GM18526 (cell line): Measurements from ENCODE around the gene WDFY2.

ENCODE experiments used
- POLR2A ChIP-seq: IDR thresholded peaks from 3 replicates; pipeline ENCODE4 v1.6.1; 2011; ENCODE audit not compliant: insufficient read length; ENCODE audit errors: extremely low read depth

Gene WDFY2

DNA sequence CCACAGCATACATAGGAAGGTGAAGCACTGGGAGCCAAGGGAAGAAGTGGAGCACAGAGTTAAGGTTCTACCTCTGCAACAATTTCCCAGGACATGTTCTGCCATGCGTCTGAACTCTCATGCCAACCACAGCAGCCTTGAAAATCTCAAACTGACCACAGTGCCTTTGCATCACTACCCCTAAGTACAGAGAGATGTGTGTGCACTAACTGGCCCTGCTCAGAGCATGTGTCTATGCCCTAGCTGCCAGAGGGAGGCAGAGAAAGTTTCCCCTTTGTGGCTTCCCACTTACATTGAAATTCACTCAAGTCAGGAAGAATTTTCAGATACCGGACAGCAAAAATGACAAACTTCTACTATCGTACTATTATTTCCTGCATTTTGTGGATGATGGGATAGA, 26.8 kb upstream of the WDFY2 start:
- TF ChIP-seq POLR2A: no peak

DNA sequence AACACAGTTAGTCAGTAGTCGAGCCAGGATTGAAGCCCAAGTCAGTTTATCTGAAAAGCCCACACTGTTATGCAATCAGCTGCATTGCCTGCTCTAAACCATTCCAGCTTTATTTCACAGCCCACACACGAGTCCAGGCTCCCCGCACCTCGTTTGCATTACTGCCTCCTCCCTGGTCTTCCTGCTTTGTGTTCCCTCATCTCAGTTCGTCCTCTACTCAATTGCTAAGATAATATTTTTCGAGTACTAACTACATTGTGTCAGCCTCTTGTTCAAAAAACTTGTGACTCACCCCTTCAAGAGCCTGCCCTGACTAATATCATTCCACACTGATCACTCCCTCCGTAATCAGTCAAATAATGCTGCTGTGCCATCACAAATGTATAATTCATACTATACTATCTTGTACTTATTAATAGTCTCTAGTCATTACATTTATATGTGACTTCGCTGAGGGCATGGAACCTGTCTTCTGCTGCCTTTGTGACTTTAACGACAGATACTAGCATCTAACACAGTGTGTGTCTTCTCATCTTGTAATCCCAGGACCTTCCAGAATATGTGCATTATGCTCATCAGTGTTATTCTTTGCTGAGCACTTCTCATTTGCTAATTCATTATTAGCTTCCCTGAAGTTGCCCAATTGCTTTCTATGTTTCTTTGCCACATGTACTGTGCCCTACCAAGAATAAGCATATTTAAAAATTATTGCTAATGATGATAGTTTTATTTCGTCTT, 26.2 kb upstream of the WDFY2 start:
- no peak for TF ChIP-seq POLR2A

DNA sequence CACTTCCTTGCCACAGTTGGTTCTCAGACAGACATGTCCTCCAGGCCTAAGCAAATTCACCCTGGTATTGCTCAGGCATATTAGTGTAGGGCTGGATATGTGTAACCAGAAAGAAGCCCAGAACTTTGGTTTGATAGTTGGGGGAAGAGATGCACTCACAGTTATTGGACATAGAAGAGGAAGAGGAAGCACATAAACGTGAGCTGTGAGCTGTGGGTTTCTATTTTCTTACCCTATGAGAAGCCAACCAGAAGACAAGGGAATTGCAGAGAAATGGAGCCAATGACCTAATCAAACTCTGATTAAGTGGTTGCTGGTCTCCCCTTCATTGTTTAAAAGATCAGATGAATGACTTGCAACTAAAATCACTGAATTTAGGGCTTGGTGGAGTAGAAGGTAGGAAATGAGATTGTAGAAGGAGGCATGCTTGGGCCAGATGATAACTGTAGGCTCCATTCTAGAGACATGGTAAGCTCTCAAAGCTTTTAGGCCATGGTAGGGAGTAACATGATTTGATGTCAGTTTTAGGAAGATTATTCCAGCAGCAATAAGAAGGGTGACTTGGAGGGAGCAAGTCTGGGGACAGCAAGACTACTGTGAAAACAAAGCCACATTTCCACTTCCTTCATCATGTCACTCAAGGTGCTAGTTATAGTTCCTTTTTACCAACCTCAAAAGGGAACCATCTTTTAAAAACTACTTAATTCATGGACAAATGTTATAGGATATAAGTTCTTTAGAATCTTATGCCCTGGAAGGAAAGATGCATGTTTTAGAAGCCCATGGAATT, 24.1 kb upstream of the WDFY2 start:
- TF ChIP-seq POLR2A: no peak

GRCh38 chr13:51562011-51562671, 22.1 kb upstream of the WDFY2 start:
- no peak for TF ChIP-seq POLR2A

- TF ChIP-seq POLR2A: no peak
These were observed 20.0 kb upstream of the WDFY2 start for GRCh38 chr13:51564252-51564651.

DNA sequence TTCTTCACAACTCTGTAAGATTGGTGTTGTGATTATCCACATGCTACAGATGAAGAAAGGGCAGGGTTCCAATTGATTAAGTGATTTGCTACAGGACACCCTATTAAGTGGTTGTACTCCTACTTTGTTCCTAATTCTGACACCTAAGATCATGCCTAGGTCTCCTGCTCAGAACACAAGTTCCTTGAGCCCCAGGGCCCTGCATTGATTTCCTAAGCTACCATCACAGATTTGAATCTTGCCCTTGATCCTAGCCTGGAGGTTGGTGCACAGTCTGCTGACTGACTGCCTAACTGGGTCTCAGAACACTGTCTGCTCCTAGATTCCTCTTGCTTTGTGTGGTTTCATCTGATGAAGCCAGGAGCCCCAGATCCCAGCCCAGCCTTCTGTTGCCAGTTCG, 19.6 kb upstream of the WDFY2 start:
- no peak for TF ChIP-seq POLR2A

- no peak for TF ChIP-seq POLR2A
These were observed 7.5 kb upstream of the WDFY2 start for GRCh38 chr13:51576754-51577153.

GRCh38 chr13:51577690-51578089, 6.6 kb upstream of the WDFY2 start:
- TF ChIP-seq POLR2A: no peak

DNA sequence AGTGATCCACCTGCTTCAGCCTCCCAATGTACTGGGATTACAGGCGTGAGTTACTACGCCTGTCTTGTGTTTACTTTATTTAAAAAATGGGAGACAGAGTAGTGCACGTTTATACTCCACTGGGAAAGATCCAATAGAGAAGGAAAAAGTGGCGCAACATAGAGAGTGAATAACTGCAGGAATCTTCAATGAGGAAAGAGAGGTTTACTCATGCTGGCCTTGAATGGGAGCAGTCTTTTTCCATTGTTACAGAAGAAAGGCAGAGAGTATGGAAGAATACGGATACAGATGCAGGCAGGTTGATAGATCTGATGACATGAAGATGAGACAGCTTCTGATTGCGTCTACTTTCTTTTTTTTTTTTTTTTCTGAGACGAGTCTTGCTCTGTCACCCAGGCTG, 4.6 kb upstream of the WDFY2 start:
- TF ChIP-seq POLR2A: no peak

GRCh38 chr13:51581148-51581820, 3.0 kb upstream of the WDFY2 start:
- no peak for TF ChIP-seq POLR2A

GRCh38 chr13:51583469-51583874, 790 bp upstream of the WDFY2 start:
- no peak for TF ChIP-seq POLR2A

- no peak for TF ChIP-seq POLR2A
These were observed 740 bp downstream of the WDFY2 start for GRCh38 chr13:51584731-51585672.

DNA sequence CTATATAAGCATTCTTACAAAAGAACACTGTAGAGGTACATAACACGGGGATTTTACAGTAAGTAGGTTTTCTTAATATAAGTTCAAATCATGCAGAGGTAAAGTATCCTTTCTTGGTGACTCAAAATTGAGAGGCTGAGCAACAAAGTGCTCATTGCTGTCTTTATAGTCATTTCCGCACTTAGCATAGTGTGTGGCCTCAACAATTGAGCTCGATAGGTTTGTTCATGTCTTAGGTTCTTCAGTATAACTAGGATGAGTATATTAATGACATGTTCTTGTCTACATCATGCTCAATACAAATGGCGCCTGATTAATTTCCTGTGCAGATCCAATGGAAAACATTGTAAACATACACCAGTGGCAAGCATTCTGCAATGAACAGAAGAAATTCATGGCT, 1.4 kb downstream of the WDFY2 start:
- no peak for TF ChIP-seq POLR2A

DNA sequence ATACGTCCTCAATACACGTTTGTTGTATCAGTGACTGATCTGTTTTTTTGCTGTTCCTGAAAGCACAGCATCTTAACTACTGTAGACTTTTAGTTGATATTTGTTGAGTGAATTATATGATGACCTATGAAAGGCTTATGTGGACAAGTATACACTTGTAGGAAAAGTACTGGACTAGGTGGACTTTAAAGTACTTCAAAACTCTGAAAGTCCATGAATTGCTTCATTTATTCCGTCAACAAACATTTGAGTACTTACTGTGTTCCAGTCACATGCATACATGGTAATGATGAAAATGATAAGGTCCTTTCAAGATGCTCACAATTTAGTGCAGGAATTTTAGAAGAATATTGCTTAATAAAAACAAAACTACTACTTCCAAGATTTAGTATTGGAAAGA, 3.1 kb downstream of the WDFY2 start:
- TF ChIP-seq POLR2A: no peak
